SK-N-SH (cell line): Measurements from ENCODE around the gene TUT4. TPM values are rescaled to one million over a fixed set of nuclear protein-coding genes. Genes with fewer than 3 reads are reported as not detected.
A peak's percentile ranks its signal among the peaks of the same experiment; 100 is the strongest.

Experiments
- CTCF ChIA-PET: fragments of 300-600, 350-600 bp; formaldehyde crosslinking; extraction: SDS; loops from one replicate; lab custom pipeline; 2021; lab: Yijun Ruan, JAX
- POLR2A ChIA-PET: fragments of 350-600 bp; sonication (Branson Sonifier 250); formaldehyde crosslinking; extraction: SDS; loops from one replicate; lab custom pipeline; 2020; ENCODE audit warnings: antibody characterized with exemption, inconsistent platforms; lab: Yijun Ruan, JAX
- DNase-seq: peaks from one replicate; pipeline ENCODE4 v3.0.0; 2012
- H2AFZ ChIP-seq: fragments of 200-600 bp; sonication (generic); 2 replicates; pipeline ENCODE4 v1.8.1; 2016; ENCODE audit warnings: antibody characterized with exemption, mild to moderate bottlenecking, low read depth
- H3F3A ChIP-seq: fragments of 200-600 bp; sonication (generic); replicated peaks from 2 replicates; pipeline ENCODE3; 2016; ENCODE audit warnings: antibody characterized with exemption, mild to moderate bottlenecking; ENCODE audit not compliant: insufficient read depth
- H3K27ac ChIP-seq, 2 experiments: fragments of 200-500 bp in 1 of 2; fragments of 200-600 bp in 1 of 2; sonication (Bioruptor generic) in 1 of 2; sonication (generic), shearing (Covaris generic) in 1 of 2; 2 replicates each; pipeline versions ENCODE4 v1.5.1 to v1.6.1; 2014 to 2016; ENCODE audit warnings: low read depth in 2 of 2, inconsistent platforms in 1 of 2, low read length in 1 of 2, mild to moderate bottlenecking in 1 of 2, mixed read lengths in 1 of 2
- H3K27me3 ChIP-seq: fragments of 200-600 bp; sonication (generic), shearing (Covaris generic); 2 replicates; pipeline ENCODE4 v1.6.1; 2016; ENCODE audit warnings: mixed run types; ENCODE audit not compliant: insufficient read depth
- H3K36me3 ChIP-seq, 2 experiments: fragments of 200-500 bp in 1 of 2; fragments of 200-600 bp in 1 of 2; sonication (Bioruptor generic) in 1 of 2; sonication (generic) in 1 of 2; replicated peaks in 1 of 2; 2 replicates each; pipeline versions ENCODE3 to v1.5.1; 2014 to 2016; ENCODE audit warnings: low read length in 1 of 2, mild to moderate bottlenecking in 1 of 2; ENCODE audit not compliant: insufficient read depth in 2 of 2, control insufficient read depth in 1 of 2
- H3K4me1 ChIP-seq, 2 experiments: fragments of 200-500 bp in 1 of 2; fragments of 200-600 bp in 1 of 2; sonication (Bioruptor generic) in 1 of 2; sonication (generic), shearing (Covaris generic) in 1 of 2; 2 replicates each; pipeline versions ENCODE4 v1.5.1 to v1.6.1; 2014 to 2016; ENCODE audit warnings: low read depth in 1 of 2, low read length in 1 of 2, mixed run types in 1 of 2; ENCODE audit not compliant: insufficient read depth in 2 of 2, control insufficient read depth in 1 of 2
- H3K4me2 ChIP-seq: fragments of 200-600 bp; sonication (generic), shearing (Covaris generic); 2 replicates; pipeline ENCODE4 v1.6.1; 2017; ENCODE audit warnings: mixed run types
- H3K4me3 ChIP-seq, 2 experiments: fragments of 200-500 bp in 1 of 2; fragments of 200-600 bp in 1 of 2; sonication (Bioruptor generic) in 1 of 2; sonication (generic), shearing (Covaris generic) in 1 of 2; 2 replicates each; pipeline versions ENCODE4 v1.5.1 to v1.8.1; 2014 to 2016; ENCODE audit warnings: low read depth in 2 of 2, inconsistent platforms in 1 of 2, low read length in 1 of 2, mild to moderate bottlenecking in 1 of 2, mixed read lengths in 1 of 2, moderate library complexity in 1 of 2
- H3K79me2 ChIP-seq: fragments of 200-600 bp; sonication (generic); 2 replicates; pipeline ENCODE4 v1.8.1; 2017; ENCODE audit warnings: mild to moderate bottlenecking; ENCODE audit not compliant: insufficient read depth
- H3K9ac ChIP-seq: fragments of 200-600 bp; sonication (generic); 2 replicates; pipeline ENCODE4 v1.6.1; 2017; ENCODE audit warnings: mixed run types
- H3K9me2 ChIP-seq: fragments of 200-600 bp; sonication (generic); 2 replicates; pipeline ENCODE4 v1.6.1; 2017; ENCODE audit warnings: mixed run types
- H3K9me3 ChIP-seq: fragments of 200-600 bp; sonication (generic); 2 replicates; pipeline ENCODE4 v1.6.1; 2017; ENCODE audit warnings: mixed run types, mild to moderate bottlenecking, moderate library complexity
- H4K20me1 ChIP-seq: fragments of 200-600 bp; sonication (generic); 2 replicates; pipeline ENCODE4 v1.6.1; 2017; ENCODE audit warnings: mild to moderate bottlenecking, mixed run types; ENCODE audit not compliant: insufficient read depth
- CHD2 ChIP-seq: fragments of 150-350 bp; IDR thresholded peaks from 2 replicates; pipeline ENCODE4 v1.6.1; 2018; ENCODE audit warnings: low read length; ENCODE audit not compliant: partially characterized antibody
- EZH2phosphoT487 ChIP-seq: fragments of 200-600 bp; sonication (generic); IDR thresholded peaks from 2 replicates; pipeline ENCODE4 v1.6.1; 2017; ENCODE audit warnings: low read depth, mixed run types, mild to moderate bottlenecking, antibody characterized with exemption, moderate library complexity, borderline replicate concordance
- FOXJ3 ChIP-seq: sonication (generic); formaldehyde crosslinking; IDR thresholded peaks from 2 replicates; pipeline ENCODE4 v1.5.1; 2020; ENCODE audit warnings: mild to moderate bottlenecking, missing genetic modification reagents
- FOXM1 ChIP-seq: IDR thresholded peaks from 2 replicates; pipeline ENCODE4 v1.4.0; 2012; ENCODE audit warnings: low read depth, mild to moderate bottlenecking
- GABPA ChIP-seq: IDR thresholded peaks from 2 replicates; pipeline ENCODE4 v1.4.0; 2012; ENCODE audit warnings: low read depth, mild to moderate bottlenecking
- NFIC ChIP-seq: IDR thresholded peaks from 2 replicates; pipeline ENCODE4 v1.4.0; 2012; ENCODE audit warnings: borderline replicate concordance
- RCOR1 ChIP-seq: fragments of 150-350 bp; IDR thresholded peaks from 2 replicates; pipeline ENCODE4 v1.6.1; 2017; ENCODE audit warnings: antibody characterized with exemption, low read length
- RFX5 ChIP-seq: IDR thresholded peaks from 2 replicates; pipeline ENCODE4 v1.6.1; 2012; ENCODE audit warnings: mild to moderate bottlenecking, improper control_type of control experiment, low read length
- TAF1 ChIP-seq: IDR thresholded peaks from 2 replicates; pipeline ENCODE4 v1.6.1; 2012; ENCODE audit warnings: low read depth, mild to moderate bottlenecking, low read length, moderate library complexity, borderline replicate concordance
- TCF12 ChIP-seq: IDR thresholded peaks from 2 replicates; pipeline ENCODE4 v1.4.0; 2012
- YY1 ChIP-seq: IDR thresholded peaks from 2 replicates; pipeline ENCODE4 v1.4.0; 2012; ENCODE audit warnings: low read depth, mild to moderate bottlenecking
- WGBS: methylation state at CpG from one replicate; pipeline ENCODE4 v1.1.6; 2017; ENCODE audit warnings: low lambda C conversion rate; 5-methylcytosine and 5-hydroxymethylcytosine counted together
- polyA plus RNA-seq, 3 experiments: library from polyadenylated mRNA; depleted of rRNA; stranded (reverse); fragments of >200 nt; gene quantifications; 2 replicates each; pipeline ENCODE4 v1.2.3, GENCODE V29; 2012
- TF ChIP-seq, protein P1 (sequence below): IDR thresholded peaks from 2 replicates; pipeline ENCODE4 v1.4.0; 2012; ENCODE audit warnings: low read depth
- TF ChIP-seq, protein P2 (sequence below): fragments of 150-350 bp; IDR thresholded peaks from 2 replicates; pipeline ENCODE4 v1.6.1; 2016; ENCODE audit warnings: mild to moderate bottlenecking, low read depth, low read length
- TF ChIP-seq, protein P3 (sequence below): IDR thresholded peaks from 2 replicates; pipeline ENCODE4 v1.4.0; 2012; ENCODE audit warnings: low read depth, borderline replicate concordance
- TF ChIP-seq, protein P4 (sequence below): fragments of 200-600 bp; sonication (generic); IDR thresholded peaks from 2 replicates; pipeline ENCODE4 v1.6.1; 2017; ENCODE audit warnings: antibody characterized with exemption, mild to moderate bottlenecking, moderate library complexity
- TF ChIP-seq, protein P5 (sequence below): IDR thresholded peaks from 2 replicates; pipeline ENCODE4; 2012

TUT4 gene
- polyA plus RNA-seq, 1 of the 3 experiments (the other 2 are of a cell fraction), result 28.3 TPM

DNA sequence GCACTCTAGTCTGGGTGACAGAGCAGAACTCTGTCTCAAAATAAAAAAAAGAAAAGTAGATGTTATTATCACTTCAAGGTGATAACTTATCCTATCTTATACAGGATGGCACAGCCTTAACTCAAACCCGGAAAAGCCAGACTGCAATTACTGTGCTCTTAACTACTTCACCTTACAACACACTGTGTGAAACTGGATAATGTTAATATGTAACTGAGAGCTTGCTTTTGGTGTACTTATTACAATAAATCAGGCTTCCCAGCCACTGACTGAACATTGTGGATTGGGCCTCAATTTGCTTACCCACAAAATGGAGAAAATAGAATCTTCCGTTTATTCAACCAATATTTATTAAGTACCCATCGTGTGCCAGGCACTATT is 150.0 kb downstream of the TUT4 start:
- POLR2A ChIA-PET, result no interaction called here
- H4K20me1 ChIP-seq, result no peaks in the 10 kb centered on the region
- WGBS, result 36% methylated on average over 3 of the region's 3 CpGs
- no peaks in the 10 kb centered on the region for H3F3A ChIP-seq
- peaks cover 15% of the 10 kb centered on the region in 2 experiments for H3K36me3 ChIP-seq
- H3K4me3 ChIP-seq, result peak overlapping the region; percentile 92 to 97; a peak in 2 of 4 replicates
- H3K79me2 ChIP-seq, result peaks cover 55% of the 10 kb centered on the region
- no peaks in the 10 kb centered on the region for H3K9me3 ChIP-seq
- TF ChIP-seq NFIC (no peak), EZH2phosphoT487 (no peak), RFX5 (no peak), FOXJ3 (CRISPR knock-in tag) (no peak), RCOR1 (no peak), FOXM1 (no peak), TAF1 (no peak), GABPA (no peak)
- TF ChIP-seq, protein P1, sequence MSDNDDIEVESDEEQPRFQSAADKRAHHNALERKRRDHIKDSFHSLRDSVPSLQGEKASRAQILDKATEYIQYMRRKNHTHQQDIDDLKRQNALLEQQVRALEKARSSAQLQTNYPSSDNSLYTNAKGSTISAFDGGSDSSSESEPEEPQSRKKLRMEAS, result no peak
- TF ChIP-seq, protein P2, sequence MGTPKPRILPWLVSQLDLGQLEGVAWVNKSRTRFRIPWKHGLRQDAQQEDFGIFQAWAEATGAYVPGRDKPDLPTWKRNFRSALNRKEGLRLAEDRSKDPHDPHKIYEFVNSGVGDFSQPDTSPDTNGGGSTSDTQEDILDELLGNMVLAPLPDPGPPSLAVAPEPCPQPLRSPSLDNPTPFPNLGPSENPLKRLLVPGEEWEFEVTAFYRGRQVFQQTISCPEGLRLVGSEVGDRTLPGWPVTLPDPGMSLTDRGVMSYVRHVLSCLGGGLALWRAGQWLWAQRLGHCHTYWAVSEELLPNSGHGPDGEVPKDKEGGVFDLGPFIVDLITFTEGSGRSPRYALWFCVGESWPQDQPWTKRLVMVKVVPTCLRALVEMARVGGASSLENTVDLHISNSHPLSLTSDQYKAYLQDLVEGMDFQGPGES, result no peak
- TF ChIP-seq, protein P3, sequence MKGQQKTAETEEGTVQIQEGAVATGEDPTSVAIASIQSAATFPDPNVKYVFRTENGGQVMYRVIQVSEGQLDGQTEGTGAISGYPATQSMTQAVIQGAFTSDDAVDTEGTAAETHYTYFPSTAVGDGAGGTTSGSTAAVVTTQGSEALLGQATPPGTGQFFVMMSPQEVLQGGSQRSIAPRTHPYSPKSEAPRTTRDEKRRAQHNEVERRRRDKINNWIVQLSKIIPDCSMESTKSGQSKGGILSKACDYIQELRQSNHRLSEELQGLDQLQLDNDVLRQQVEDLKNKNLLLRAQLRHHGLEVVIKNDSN, result no peak
- TF ChIP-seq, protein P4, sequence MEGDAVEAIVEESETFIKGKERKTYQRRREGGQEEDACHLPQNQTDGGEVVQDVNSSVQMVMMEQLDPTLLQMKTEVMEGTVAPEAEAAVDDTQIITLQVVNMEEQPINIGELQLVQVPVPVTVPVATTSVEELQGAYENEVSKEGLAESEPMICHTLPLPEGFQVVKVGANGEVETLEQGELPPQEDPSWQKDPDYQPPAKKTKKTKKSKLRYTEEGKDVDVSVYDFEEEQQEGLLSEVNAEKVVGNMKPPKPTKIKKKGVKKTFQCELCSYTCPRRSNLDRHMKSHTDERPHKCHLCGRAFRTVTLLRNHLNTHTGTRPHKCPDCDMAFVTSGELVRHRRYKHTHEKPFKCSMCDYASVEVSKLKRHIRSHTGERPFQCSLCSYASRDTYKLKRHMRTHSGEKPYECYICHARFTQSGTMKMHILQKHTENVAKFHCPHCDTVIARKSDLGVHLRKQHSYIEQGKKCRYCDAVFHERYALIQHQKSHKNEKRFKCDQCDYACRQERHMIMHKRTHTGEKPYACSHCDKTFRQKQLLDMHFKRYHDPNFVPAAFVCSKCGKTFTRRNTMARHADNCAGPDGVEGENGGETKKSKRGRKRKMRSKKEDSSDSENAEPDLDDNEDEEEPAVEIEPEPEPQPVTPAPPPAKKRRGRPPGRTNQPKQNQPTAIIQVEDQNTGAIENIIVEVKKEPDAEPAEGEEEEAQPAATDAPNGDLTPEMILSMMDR, result no peak
- no peak overlapping the region for H3K27ac ChIP-seq
- peak overlapping the region; percentile 90; the same call in 1 of the 2 replicates for H2AFZ ChIP-seq
- no peaks in the 10 kb centered on the region for H3K9me2 ChIP-seq
- CTCF ChIA-PET, result no interaction called here
- H3K4me1 ChIP-seq, result peaks cover 6 to 14% of the 10 kb centered on the region in 2 experiments; a peak in 2 of 4 replicates
- DNase-seq, result no peak
- H3K9ac ChIP-seq, result peak overlapping the region; percentile 92; the same call in 1 of the 2 replicates
- no peaks in the 10 kb centered on the region for H3K27me3 ChIP-seq
- H3K4me2 ChIP-seq, result peak overlapping the region; percentile 79

DNA sequence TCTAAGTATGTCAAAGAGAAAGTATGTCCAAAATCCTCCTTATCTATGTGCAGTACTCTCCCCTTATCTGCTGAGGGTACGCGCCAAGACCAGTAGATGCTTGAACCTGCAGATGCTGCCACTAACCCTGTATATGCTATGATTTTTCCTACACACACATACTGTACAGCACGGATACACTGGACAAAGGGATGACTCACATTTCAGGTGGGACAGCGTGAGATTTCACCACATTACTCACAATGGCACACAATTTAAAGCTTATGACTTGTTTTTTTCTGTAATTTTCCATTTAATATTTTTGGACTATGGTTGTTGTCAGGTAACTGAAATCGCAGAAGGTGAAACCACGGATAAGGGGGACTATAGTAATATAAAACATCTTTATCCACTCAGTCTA is 152.8 kb downstream of the TUT4 start:
- no peak overlapping the region for H2AFZ ChIP-seq
- no peaks in the 10 kb centered on the region for H3K9me3 ChIP-seq
- CTCF ChIA-PET, result interaction anchor here (1.1 to 1.4 kb wide), 2 partner anchors 32 to 286 kb away, joined by 3 to 4 read pairs; no protein-coding TSS in a partner anchor

More for the DNA sequence above, 152.8 kb downstream of the TUT4 start:
- H3F3A ChIP-seq, result no peaks in the 10 kb centered on the region
- peaks cover 0 to 25% of the 10 kb centered on the region in 2 experiments for H3K36me3 ChIP-seq
- H3K4me3 ChIP-seq, result no peak overlapping the region
- no peak overlapping the region for H3K27ac ChIP-seq
- H3K9ac ChIP-seq, result no peak overlapping the region
- no peaks in the 10 kb centered on the region for H4K20me1 ChIP-seq
- WGBS, result 97% methylated on average over 6 of the region's 6 CpGs
- no peak overlapping the region for H3K4me2 ChIP-seq
- peaks cover 29% of the 10 kb centered on the region for H3K79me2 ChIP-seq
- TF ChIP-seq TCF12 (no peak), CHD2 (no peak), RFX5 (no peak), YY1 (no peak), FOXM1 (no peak)
- TF ChIP-seq, protein P4, result no peak
- TF ChIP-seq, protein P1, result no peak
- TF ChIP-seq, protein P5, sequence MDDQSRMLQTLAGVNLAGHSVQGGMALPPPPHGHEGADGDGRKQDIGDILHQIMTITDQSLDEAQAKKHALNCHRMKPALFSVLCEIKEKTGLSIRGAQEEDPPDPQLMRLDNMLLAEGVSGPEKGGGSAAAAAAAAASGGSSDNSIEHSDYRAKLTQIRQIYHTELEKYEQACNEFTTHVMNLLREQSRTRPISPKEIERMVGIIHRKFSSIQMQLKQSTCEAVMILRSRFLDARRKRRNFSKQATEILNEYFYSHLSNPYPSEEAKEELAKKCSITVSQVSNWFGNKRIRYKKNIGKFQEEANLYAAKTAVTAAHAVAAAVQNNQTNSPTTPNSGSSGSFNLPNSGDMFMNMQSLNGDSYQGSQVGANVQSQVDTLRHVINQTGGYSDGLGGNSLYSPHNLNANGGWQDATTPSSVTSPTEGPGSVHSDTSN, result no peak
- no peaks in the 10 kb centered on the region for H3K27me3 ChIP-seq
- DNase-seq, result no peak
- H3K9me2 ChIP-seq, result no peaks in the 10 kb centered on the region
- POLR2A ChIA-PET, result no interaction called here
- peaks cover 0 to 9% of the 10 kb centered on the region in 2 experiments; a peak in 2 of 4 replicates for H3K4me1 ChIP-seq
